HL-60 (cell line): ENCODE data around the gene LENEP. TPM values are rescaled to one million over a fixed set of nuclear protein-coding genes. Genes with fewer than 3 reads are reported as not detected.

Source experiments
- DNase-seq, 2 experiments: peaks; one replicate each; pipeline ENCODE4 v3.0.0-alpha.2; 2010 to 2020; ENCODE audit warnings: low read depth in 1 of 2, low spot score in 1 of 2
- H3K27ac ChIP-seq: fragments of 250-450 bp; sonication (Bioruptor Pico); replicated peaks from 2 replicates; pipeline ENCODE4 v1.5.1; 2020; ENCODE audit warnings: mild to moderate bottlenecking, moderate library complexity
- H3K27me3 ChIP-seq: fragments of 250-450 bp; sonication (Bioruptor Pico); 2 replicates; pipeline ENCODE4 v1.5.1; 2021; ENCODE audit warnings: mild to moderate bottlenecking, moderate library complexity; ENCODE audit not compliant: insufficient read depth, poor library complexity, severe bottlenecking
- H3K4me3 ChIP-seq: replicated peaks from 2 replicates; pipeline ENCODE4 v1.5.1; 2011; ENCODE audit warnings: mild to moderate bottlenecking, control low read depth, low read length; ENCODE audit not compliant: insufficient read depth
- CTCF ChIP-seq: IDR thresholded peaks from one replicate; pipeline ENCODE4 v1.5.1; 2011; ENCODE audit warnings: low read length, control low read depth, inconsistent platforms; ENCODE audit not compliant: insufficient read depth
- GABPA ChIP-seq: IDR thresholded peaks from 2 replicates; pipeline ENCODE4 v1.6.1; 2012; ENCODE audit warnings: low read depth
- POLR2AphosphoS5 ChIP-seq: IDR thresholded peaks from 2 replicates; pipeline ENCODE4 v1.6.1; 2012; ENCODE audit warnings: low read depth
- SPI1 ChIP-seq: IDR thresholded peaks from 2 replicates; pipeline ENCODE4 v1.6.1; 2012; ENCODE audit warnings: low read depth, mild to moderate bottlenecking, borderline replicate concordance
- microRNA-seq: library from miRNA; unstranded; fragments of <30 nt; microRNA quantifications from one replicate; pipeline ENCODE4, GENCODE V29; 2018
- TF ChIP-seq, protein P1 (sequence below): IDR thresholded peaks from 2 replicates; pipeline ENCODE4 v1.6.1; 2012; ENCODE audit warnings: low read depth; ENCODE audit not compliant: insufficient replicate concordance

The LENEP gene

DNA sequence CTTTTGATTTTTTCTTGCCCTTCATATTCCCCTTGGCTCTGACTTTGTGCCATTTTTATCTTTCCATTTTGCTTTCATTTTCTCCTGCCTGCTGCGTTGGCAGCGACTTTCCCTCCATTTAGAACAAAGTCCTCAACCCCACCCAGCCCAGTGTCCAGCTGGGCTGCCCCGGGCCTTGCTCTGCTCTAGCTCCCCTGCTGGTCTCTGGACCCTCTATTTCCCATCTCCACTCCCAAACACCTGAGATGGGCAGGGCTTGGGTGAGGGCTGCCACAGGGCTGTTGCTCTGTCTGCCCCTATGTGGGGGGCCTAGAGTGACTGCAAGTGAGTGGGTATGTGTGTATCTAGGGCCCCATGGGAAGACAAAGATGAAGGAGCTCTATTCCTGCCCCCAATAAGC, 50.4 kb downstream of the LENEP start:
- no peak for DNase-seq
- TF ChIP-seq SPI1 (no peak), GABPA (no peak), POLR2AphosphoS5 (no peak), CTCF (no peak)
- TF ChIP-seq, protein P1, sequence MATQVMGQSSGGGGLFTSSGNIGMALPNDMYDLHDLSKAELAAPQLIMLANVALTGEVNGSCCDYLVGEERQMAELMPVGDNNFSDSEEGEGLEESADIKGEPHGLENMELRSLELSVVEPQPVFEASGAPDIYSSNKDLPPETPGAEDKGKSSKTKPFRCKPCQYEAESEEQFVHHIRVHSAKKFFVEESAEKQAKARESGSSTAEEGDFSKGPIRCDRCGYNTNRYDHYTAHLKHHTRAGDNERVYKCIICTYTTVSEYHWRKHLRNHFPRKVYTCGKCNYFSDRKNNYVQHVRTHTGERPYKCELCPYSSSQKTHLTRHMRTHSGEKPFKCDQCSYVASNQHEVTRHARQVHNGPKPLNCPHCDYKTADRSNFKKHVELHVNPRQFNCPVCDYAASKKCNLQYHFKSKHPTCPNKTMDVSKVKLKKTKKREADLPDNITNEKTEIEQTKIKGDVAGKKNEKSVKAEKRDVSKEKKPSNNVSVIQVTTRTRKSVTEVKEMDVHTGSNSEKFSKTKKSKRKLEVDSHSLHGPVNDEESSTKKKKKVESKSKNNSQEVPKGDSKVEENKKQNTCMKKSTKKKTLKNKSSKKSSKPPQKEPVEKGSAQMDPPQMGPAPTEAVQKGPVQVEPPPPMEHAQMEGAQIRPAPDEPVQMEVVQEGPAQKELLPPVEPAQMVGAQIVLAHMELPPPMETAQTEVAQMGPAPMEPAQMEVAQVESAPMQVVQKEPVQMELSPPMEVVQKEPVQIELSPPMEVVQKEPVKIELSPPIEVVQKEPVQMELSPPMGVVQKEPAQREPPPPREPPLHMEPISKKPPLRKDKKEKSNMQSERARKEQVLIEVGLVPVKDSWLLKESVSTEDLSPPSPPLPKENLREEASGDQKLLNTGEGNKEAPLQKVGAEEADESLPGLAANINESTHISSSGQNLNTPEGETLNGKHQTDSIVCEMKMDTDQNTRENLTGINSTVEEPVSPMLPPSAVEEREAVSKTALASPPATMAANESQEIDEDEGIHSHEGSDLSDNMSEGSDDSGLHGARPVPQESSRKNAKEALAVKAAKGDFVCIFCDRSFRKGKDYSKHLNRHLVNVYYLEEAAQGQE: no peak
- Histone ChIP-seq H3K27ac (no peak overlapping the region), H3K4me3 (no peak overlapping the region), H3K27me3 (no peaks in the 10 kb centered on the region)

Small RNA genes lying within 50 kb of the gene (microRNA-seq; reads per million reads assigned to microRNA genes)
- gene MIR4258: not detected
